Measurements from ENCODE around the gene MEGF8. TPM values are rescaled to one million over a fixed set of nuclear protein-coding genes. Genes with fewer than 3 reads are reported as not detected.

MEGF8 gene
- total RNA-seq, 3 donors from 2014 or later (not counting 1 experiment from before 2014, with no cell fraction given): 8.1 to 11.3 (median 10.5) TPM

DNA sequence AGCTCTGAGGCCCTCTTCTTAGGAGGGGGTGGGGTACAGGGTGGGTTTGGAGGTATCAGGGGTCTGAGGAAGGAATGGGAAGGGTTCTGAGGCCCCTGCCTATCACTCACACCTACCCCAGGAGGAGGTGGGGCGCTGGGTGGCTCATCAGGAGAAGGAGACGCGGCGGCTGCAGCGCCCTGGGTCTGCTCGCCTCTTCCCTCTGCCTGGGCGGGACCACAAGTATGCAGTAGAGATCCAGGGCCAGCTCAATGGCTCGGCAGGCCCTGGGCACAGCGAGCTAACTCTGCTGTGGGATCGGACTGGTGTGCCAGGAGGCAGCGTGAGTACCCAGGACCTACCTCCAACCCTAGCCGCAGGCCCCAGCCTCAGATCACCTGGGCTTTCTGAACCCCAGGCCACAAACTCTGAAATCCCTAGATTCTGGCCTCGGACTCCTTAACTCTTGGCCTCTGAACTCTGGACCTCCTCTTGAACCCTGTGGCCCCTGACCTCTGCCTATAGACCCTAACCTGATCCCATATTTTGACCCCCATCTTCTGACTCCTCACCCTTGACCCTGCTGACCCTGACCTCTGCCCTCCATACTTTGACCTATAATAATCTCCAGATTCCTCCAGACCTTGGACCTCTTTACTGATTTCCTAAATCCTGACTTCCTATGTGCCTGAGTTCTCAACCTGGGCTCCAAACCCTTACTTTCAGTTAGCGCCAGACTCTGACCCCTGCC is 24.1 kb downstream of the MEGF8 start:
- Mint-ChIP-seq H3K36me3 (no peaks in the 10 kb centered on the region), H3K4me1 (peaks cover 0 to 5% of the 10 kb centered on the region in 2 donors), H3K9me3 (no peaks in the 10 kb centered on the region), H3K27ac (no peak overlapping the region), H3K27me3 (ENCODE audit: low read depth in 2 of 2) (no peaks in the 10 kb centered on the region), H3K4me3 (no peak overlapping the region)
- H3K36me3 ChIP-seq (ENCODE audit: control insufficient read depth, insufficient read depth, low read length): peaks cover 7% of the 10 kb centered on the region
- H3K27ac ChIP-seq (ENCODE audit: low read length): no peak overlapping the region
- TF ChIP-seq CTCF (IDR thresholded peaks at IDR 0.05): no peak
- H3K4me1 ChIP-seq (ENCODE audit: control insufficient read depth, insufficient read depth, low read length): peaks cover 4% of the 10 kb centered on the region
- no peaks in the 10 kb centered on the region for H3K27me3 ChIP-seq (ENCODE audit: control insufficient read depth, insufficient read depth, low read length)
- DNase-seq (no peak), ATAC-seq (no peak)
- no peaks in the 10 kb centered on the region for H3K9me3 ChIP-seq (ENCODE audit: control insufficient read depth, insufficient read depth, low read length)
- H3K4me3 ChIP-seq (ENCODE audit: low read length): no peak overlapping the region
- 97% methylated on average over 14 of the region's 14 CpGs for WGBS (ENCODE audit: insufficient coverage)
- intact Hi-C loops (cut with micrococcal nuclease): no loop called here

DNA sequence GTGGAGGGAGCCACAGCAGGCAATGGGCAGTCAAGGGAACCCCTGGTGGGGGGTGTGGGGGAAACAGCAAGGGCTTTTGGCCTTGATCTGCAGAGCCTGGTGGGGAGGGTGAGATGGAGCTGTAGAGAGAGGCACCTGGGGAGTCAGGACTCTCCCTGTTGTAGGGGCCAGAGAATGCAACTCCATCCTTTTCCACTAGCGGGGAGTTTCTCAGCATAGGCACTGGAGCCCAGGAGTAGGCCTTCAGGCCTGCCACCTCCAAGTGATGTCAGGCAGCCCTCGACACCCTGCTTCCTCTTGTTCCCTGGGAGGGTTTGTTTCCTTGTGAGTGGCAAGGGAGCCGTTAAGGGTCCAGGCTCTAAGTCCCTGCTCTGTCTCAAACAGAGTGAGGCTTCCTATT is 25.0 kb downstream of the MEGF8 start:
- Mint-ChIP-seq H3K4me3 (no peak overlapping the region), H3K36me3 (no peaks in the 10 kb centered on the region), H3K4me1 (peaks cover 0 to 5% of the 10 kb centered on the region in 2 donors), H3K27me3 (ENCODE audit: low read depth in 2 of 2) (no peaks in the 10 kb centered on the region), H3K27ac (no peak overlapping the region), H3K9me3 (no peaks in the 10 kb centered on the region)
- peaks cover 4% of the 10 kb centered on the region for H3K4me1 ChIP-seq (ENCODE audit: control insufficient read depth, insufficient read depth, low read length)
- TF ChIP-seq CTCF (IDR thresholded peaks at IDR 0.05): no peak
- 86% methylated on average over 3 of the region's 3 CpGs for WGBS (ENCODE audit: insufficient coverage)
- intact Hi-C loops (cut with micrococcal nuclease): no loop called here
- peaks cover 8% of the 10 kb centered on the region for H3K36me3 ChIP-seq (ENCODE audit: control insufficient read depth, insufficient read depth, low read length)
- no peak overlapping the region for H3K4me3 ChIP-seq (ENCODE audit: low read length)
- ATAC-seq (no peak), DNase-seq (no peak)
- H3K27ac ChIP-seq (ENCODE audit: low read length): no peak overlapping the region
- no peaks in the 10 kb centered on the region for H3K9me3 ChIP-seq (ENCODE audit: control insufficient read depth, insufficient read depth, low read length)
- H3K27me3 ChIP-seq (ENCODE audit: control insufficient read depth, insufficient read depth, low read length): no peaks in the 10 kb centered on the region

- Mint-ChIP-seq H3K9me3 (no peaks in the 10 kb centered on the region), H3K4me1 (peaks cover 0 to 5% of the 10 kb centered on the region in 2 donors), H3K27me3 (ENCODE audit: low read depth in 2 of 2) (no peaks in the 10 kb centered on the region), H3K36me3 (no peaks in the 10 kb centered on the region), H3K27ac (no peak overlapping the region), H3K4me3 (no peak overlapping the region)
- Histone ChIP-seq H3K27me3 (ENCODE audit: control insufficient read depth, insufficient read depth, low read length) (no peaks in the 10 kb centered on the region), H3K9me3 (ENCODE audit: control insufficient read depth, insufficient read depth, low read length) (no peaks in the 10 kb centered on the region), H3K4me1 (ENCODE audit: control insufficient read depth, insufficient read depth, low read length) (peaks cover 4% of the 10 kb centered on the region), H3K27ac (ENCODE audit: low read length) (no peak overlapping the region), H3K4me3 (ENCODE audit: low read length) (no peak overlapping the region), H3K36me3 (ENCODE audit: control insufficient read depth, insufficient read depth, low read length) (peaks cover 9% of the 10 kb centered on the region)
- TF ChIP-seq CTCF (IDR thresholded peaks at IDR 0.05): no peak
- ATAC-seq (no peak), DNase-seq (no peak)
- WGBS (ENCODE audit: insufficient coverage): 90% methylated on average over 21 of the region's 21 CpGs
- intact Hi-C loops (cut with micrococcal nuclease): no loop called here
Measured at GRCh38 chr19:42351079-42351735, 25.8 kb downstream of the MEGF8 start.
